Amygdala (tissue), 56 donors: ENCODE data around the gene UNC5C.
A peak's percentile ranks its signal among the peaks of the same experiment; 100 is the strongest.
"Not testable (repeated sequence)": the region's sequence is repeated elsewhere in the genome, so short reads cannot be mapped to it uniquely, and the experiment has no call there.

Experiments
- DNase-seq, 56 donors: peaks; one replicate each; lab custom pipeline; 2025; lab: John Stamatoyannopoulos, UW

UNC5C gene

DNA sequence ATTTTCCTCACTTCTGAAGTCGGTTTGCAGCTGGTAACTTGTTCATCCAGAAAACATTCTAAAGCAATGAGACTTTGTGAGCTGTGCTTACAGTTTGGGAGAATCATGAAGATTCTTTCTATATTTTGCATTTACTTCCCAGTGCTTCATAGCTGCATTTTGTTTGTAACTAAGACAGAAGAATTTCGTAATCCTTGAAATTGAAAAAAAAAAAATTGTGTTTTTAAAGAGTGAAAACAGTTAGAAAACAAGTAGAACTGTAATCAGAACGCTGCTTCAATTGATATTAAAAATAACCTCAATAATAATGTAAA is 392.4 kb downstream of the UNC5C start:
- no peak for DNase-seq

DNA sequence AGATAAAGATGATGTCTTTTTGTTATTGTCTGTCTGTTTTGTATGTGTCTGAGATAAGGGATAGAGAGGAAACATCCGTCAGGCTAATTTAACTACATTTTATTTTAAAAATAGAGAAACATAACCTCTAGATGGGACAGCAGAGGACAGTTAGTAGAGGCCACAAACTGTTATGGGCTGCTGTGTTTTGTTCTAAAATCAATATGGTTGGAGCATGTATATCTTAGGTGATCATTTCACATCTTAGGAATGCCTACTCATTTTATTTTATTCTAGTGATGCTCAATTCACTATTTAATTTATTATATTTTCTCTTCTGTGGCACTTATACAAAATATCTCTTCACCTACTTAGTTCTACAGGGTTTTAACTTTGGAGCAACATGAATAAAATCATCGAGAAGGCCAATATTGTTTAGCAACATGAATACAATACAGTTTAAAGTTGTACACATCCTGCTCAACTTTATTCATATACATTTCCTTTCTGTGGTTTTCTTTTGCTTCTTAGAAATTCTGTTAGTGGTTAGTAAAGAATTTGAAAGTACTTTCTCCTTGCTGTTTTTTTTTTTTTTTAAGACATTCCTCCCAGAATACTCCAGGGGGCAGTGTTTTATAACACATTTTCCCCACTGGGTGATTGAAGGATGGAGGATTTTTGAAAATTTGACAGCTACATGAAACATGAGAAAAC is 392.9 kb downstream of the UNC5C start:
- no peak for DNase-seq

DNA sequence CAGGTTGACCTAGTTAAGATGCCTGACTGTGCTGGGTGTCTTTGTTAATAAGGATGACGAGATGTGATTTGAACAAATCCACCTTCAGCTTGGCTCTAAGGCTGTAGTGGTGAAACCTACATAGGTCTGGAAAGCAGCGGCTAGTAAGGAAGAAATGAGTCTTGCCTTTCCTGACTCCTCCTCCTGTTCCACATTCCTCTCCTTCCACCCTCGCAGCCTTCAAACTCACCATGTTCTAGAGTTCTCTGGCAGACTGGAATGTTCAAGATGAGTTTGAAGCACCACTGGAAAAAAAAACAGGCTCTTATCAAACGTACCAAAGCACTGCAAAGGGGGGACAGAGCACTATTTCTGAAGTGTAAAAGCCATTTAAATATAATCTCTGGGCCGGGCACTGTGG is 395.6 kb downstream of the UNC5C start:
- DNase-seq = no peak

DNA sequence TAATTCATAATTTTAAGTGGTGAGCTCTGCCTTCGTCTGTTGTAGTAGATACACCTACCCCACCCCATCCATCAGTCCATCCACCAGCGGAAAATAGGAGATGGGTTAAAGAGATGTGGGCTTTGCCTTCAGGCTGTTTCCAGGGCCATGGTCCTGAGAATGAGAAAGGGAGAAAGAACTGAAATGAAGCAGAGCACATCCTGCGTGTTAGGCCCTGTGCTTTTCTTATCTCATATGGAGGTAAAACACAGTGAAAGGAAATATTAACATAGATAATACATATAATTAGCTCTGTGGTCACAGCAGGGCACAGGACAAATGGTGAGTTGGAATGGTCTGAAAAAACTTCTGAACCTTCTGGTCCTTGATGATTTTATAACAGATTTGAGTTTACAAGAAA is 397.5 kb downstream of the UNC5C start:
- no peak for DNase-seq

DNA sequence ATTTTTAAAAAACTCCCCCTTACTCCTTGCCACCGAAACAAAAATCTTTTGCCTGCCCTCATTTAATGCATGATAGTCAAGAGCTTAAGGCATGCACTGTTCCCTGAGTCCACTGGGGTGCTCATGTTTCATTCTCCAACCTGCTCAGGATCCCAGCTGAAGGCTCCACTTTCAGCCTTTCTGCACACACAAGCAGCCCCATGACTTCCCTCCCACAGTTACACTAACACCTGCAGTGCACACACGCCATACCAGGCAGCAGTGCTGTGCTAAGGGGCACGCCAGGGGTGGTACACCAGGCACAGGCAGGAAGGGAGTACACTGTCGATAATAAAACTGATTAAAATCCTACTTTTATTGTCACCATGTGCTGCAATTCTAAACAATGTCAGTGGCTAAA is 405.8 kb downstream of the UNC5C start:
- no peak for DNase-seq

DNA sequence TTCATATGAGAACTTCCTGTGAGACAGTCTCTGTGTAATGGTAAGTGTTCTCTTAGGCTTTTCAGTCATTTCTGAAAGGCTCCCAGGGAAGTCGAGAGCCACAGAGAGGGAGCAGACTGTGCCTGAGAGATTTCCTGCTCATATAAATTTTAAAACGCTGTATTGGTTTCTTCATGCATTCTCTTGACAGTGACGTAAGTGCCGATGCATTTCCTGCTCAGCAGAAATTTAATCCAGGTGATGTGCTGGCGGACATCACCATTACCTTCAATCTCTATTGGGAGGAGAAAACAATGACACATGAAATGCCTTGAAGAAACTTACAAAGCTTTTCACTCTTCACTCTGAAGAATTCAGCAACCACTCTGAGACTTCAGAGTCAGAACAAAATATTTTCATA is 407.4 kb downstream of the UNC5C start:
- DNase-seq = no peak

DNA sequence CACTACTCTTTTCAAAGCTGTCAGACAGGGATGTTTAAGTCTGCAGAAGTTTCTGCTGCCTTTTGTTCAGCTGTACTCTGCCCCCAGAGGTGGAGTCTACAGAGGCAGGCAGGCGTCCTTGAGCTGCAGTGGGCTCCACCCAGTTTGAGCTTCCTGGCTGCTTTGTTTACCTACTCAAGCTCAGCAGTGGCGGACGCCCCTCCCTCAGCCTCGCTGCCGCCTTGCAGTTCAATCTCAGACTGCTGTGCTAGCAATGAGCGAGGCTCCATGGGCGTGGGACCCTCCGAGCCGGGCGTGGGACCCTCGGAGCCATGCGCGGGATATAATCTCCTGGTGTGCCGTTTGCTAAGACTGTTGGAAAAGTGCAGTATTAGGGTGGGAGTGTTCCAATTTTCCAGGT is 409.3 kb downstream of the UNC5C start:
- not testable (repeated sequence) for DNase-seq

DNA sequence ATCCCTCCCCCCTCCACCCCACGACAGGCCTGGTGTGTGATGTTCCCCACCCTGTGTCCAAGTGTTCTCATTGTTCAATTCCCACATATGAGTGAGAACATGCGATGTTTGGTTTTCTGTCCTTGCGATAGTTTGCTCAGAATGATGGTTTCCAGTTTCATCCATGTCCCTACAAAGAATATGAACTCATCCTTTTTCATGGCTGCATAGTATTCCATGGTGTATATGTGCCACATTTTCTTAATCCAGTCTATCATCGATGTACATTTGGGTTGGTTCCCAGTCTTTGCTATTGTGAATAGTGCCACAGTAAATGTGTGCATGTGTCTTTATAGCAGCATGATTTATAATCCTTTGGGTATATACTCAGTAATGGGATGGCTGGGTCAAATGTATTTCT is 414.8 kb downstream of the UNC5C start:
- not testable (repeated sequence) for DNase-seq

DNA sequence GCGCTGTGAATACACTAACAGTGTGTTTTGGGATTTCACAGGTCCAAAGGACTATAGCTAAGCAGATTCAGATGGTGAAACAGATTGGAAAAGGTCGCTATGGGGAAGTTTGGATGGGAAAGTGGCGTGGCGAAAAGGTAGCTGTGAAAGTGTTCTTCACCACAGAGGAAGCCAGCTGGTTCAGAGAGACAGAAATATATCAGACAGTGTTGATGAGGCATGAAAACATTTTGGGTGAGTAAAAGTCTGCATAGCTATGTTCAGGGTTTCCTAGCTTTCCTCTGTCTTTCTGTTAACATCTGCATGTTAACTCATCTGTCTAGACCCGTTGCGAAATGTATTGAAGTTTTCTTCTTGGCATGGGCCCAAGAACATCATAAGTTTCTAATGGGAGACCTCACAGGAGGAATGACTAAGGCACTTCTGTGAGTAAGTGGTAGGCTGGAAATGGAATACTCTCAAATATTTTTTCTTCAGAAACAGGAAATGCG is 418.9 kb downstream of the UNC5C start:
- peak in 4 of 56 donors; percentile 1 to 7 (median 4) for DNase-seq

DNA sequence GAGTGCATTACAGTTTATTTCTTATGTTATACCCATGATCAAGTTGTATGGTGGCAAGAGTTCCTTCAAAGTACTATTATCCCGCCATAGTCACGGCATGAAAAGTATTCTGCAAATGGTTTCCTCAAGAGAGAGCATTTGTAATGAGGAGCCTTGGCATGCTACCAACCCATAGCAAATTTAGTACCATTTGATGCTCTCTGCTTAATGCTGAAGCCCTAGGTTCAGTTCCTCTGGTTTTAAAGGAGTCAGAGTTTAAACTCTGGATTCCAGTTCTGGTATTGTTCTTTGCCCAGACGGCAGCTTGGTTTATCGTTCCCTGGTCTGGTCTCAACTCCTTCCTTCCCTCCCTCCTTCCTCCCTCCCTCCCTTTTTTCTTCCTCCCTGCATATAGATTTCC is 419.7 kb downstream of the UNC5C start:
- no peak for DNase-seq

DNA sequence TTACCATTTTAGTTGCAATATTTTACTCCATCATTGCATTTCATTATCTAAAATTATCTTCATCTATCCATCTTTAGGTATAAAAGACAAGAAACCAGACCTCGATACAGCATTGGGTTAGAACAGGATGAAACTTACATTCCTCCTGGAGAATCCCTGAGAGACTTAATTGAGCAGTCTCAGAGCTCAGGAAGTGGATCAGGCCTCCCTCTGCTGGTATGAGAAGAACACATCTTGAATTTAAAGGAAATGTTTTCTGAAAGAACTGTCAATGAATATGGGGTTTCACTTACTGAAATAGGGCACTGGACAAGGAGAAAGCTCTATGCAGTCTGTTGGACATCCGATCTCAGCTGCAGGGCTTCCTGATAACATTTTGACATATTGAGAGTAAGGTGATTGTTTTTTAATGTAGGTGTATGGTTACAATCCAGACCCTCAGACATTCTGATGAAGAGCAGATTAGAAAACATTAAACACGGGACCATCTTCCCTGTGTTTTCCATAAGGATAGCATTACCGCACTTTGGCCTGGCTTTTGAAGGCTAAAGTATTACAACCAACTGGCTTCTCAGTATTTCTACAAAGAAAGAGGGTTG is 423.8 kb downstream of the UNC5C start:
- peak in 12 of 56 donors; percentile 1 to 39 (median 8) for DNase-seq

DNA sequence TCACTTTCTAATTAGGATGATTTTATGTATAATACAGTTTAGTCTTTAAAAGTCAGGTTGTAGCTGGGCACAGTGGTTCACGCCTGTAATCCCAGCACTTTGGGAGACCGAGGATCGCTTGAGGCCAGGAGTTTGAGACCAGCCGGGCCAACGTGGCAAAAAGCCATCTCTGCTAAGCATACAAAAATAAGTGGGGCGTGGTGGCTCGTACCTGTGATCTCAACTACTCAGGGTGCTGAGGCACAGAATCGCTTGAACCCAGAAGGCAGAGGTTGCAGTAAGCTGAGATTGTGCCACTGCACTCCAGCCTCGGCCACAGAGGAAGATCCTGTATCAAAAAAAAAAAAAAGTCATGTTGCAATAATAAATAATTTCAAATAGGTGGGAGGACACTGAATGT is 426.8 kb downstream of the UNC5C start:
- DNase-seq = no peak

DNA sequence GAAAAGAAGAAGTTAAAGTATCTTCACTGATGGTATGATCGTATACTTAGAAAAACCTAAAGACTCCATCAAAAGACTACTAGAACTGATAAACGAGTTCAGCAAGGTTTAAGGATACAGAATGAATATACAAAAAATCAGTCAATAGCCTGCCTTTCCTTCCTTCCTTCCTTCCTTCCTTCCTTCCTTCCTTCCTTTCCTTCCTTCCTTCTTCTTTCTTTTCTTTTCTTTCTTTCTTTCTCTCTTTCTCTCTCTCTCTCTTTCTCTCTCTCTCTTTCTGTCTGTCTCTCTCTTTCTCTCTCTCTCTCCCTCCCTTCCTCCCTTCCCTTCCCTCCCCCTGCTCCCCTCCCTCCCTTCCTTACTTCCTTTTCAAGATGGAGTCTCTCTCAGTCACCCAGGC is 428.3 kb downstream of the UNC5C start:
- DNase-seq = no peak

DNA sequence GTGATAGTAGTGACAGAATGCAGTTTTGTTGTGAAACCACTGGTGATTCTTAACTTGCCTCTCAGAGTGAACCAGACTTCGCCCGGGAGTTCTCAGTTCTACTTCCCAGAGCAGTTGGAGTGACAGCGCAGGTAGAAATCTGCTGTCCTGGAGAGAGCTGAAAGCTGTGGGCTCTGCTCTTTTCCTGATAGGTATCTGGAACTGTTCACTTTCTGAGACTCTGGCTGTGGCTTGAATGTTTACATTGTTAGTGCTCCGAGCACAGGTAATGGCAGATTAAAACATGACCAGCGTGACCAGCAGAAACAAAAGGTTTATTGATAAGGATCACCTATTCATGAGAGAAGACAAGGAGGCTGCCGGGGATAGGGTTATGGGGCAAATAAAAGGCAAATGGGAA is 430.3 kb downstream of the UNC5C start:
- no peak for DNase-seq

DNA sequence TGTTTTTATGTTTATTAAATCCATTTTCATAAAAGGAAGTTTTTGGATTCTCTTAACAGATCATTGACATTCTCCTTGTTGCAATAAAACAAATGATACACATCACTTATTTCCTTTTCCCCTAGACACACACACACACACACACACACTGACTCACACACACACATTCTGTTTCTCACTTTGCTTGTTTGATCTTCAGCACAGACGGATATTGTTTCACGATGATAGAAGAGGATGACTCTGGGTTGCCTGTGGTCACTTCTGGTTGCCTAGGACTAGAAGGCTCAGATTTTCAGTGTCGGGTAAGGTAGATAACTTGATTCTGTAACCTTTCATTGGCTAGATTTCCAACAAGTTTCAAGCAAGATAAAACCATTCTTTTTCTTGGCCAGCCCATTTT is 434.3 kb downstream of the UNC5C start:
- no peak for DNase-seq
